ENCODE data around the gene TMPRSS4.

Gene TMPRSS4

DNA sequence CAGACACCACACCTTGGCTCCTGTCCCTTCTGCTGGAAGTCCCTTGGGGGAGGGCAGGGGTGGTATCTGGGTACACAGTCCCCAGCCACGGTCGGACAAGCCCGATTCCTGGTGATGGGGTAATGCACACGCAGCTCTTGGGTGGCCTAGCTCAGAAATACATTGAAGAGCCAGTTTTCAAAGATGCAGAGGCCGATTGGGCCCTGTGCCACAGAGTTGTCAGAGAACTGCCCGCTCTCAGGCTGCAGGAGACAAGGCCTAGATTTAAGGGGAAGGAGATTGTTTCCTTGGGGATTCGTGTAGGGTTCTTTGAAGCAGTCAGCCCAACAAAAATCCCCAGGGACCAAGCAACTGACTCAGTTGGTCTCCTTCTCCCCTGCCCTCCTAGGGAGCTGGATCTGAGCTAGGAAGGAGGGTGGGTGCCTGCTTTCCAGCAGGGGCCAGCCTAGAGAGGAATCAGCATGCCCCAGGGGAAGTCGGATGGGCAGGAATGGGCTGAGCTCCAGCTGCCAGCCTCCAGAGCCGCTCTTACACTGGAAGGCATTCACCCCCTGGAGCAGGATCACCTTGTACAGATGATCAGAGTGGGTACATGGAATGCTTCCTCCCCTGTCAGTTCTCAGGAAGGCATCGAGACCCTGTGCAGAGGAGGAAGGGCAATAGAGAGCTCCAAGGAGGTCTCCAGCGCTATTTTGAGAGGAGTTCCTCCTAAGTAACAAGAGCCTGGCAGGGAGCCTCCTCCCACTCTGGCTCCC, 79.1 kb downstream of the TMPRSS4 start:
- TF ChIP-seq, protein P1, sequence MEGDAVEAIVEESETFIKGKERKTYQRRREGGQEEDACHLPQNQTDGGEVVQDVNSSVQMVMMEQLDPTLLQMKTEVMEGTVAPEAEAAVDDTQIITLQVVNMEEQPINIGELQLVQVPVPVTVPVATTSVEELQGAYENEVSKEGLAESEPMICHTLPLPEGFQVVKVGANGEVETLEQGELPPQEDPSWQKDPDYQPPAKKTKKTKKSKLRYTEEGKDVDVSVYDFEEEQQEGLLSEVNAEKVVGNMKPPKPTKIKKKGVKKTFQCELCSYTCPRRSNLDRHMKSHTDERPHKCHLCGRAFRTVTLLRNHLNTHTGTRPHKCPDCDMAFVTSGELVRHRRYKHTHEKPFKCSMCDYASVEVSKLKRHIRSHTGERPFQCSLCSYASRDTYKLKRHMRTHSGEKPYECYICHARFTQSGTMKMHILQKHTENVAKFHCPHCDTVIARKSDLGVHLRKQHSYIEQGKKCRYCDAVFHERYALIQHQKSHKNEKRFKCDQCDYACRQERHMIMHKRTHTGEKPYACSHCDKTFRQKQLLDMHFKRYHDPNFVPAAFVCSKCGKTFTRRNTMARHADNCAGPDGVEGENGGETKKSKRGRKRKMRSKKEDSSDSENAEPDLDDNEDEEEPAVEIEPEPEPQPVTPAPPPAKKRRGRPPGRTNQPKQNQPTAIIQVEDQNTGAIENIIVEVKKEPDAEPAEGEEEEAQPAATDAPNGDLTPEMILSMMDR (IDR thresholded peaks at IDR 0.05; ENCODE audit: insufficient read depth, low read length, missing control alignments) = no peak
- CTCF ChIA-PET = interaction anchor here (1.1 to 2.9 kb wide), 4 partner anchors 15 to 332 kb away, joined by 3 to 31 read pairs (median 4); no protein-coding TSS in a partner anchor
- no peak overlapping the region for H3K4me3 ChIP-seq (ENCODE audit: low read depth, low read length)
- no peak for DNase-seq (ENCODE audit: low read depth, low spot score)
- POLR2A ChIA-PET = no interaction called here

- H3K4me3 ChIP-seq (ENCODE audit: low read depth, low read length) = no peak overlapping the region
- CTCF ChIA-PET = interaction anchor here (1.2 to 2.9 kb wide), 3 partner anchors 14 to 197 kb away, joined by 3 to 31 read pairs (median 3); no protein-coding TSS in a partner anchor
- TF ChIP-seq, protein P1 (IDR thresholded peaks at IDR 0.05; ENCODE audit: insufficient read depth, low read length, missing control alignments) = no peak
- POLR2A ChIA-PET = no interaction called here
- DNase-seq (ENCODE audit: low read depth, low spot score) = no peak
Measured at GRCh38 chr11:118156531-118157185, 79.8 kb downstream of the TMPRSS4 start.

- no peak overlapping the region for H3K4me3 ChIP-seq (ENCODE audit: low read depth, low read length)
- TF ChIP-seq, protein P1 (IDR thresholded peaks at IDR 0.05; ENCODE audit: insufficient read depth, low read length, missing control alignments) = no peak
- no peak for DNase-seq (ENCODE audit: low read depth, low spot score)
- ChIA-PET POLR2A (no interaction called here), CTCF (interaction anchor here (1.2 to 2.9 kb wide), 3 partner anchors 14 to 196 kb away, joined by 3 to 31 read pairs (median 3); no protein-coding TSS in a partner anchor)
Measured at GRCh38 chr11:118157186-118157895, 80.5 kb downstream of the TMPRSS4 start.

DNA sequence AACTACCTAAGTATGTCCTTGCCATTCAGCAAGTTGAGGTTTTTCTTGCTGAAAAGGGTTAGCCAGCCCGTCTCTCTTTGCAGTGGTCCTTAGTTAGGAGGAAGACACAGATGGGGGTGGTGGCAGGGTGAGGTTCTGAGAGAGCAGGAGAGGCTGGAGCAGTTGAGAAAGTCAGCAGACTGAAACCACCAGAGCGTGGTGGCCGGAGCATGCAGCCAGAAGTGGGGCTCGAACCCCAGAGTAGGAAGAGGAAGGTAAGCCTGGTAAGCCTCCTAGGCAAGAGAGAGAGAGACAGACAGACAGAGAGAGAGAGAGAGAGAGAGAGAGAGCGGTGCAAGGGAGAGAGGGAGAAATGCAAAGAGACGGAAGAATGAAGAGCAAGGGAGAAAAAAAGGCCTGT, 84.9 kb downstream of the TMPRSS4 start:
- ChIA-PET POLR2A (no interaction called here), CTCF (no interaction called here)
- TF ChIP-seq, protein P1 (IDR thresholded peaks at IDR 0.05; ENCODE audit: insufficient read depth, low read length, missing control alignments) = no peak
- H3K4me3 ChIP-seq (ENCODE audit: low read depth, low read length) = no peak overlapping the region
- no peak for DNase-seq (ENCODE audit: low read depth, low spot score)

- CTCF ChIA-PET = interaction anchor here (0.9 to 1.4 kb wide), 2 partner anchors 9 to 11 kb away, joined by 3 to 7 read pairs; no protein-coding TSS in a partner anchor
- TF ChIP-seq, protein P1 (IDR thresholded peaks at IDR 0.05; ENCODE audit: insufficient read depth, low read length, missing control alignments) = no peak
- DNase-seq (ENCODE audit: low read depth, low spot score) = no peak
- no peak overlapping the region for H3K4me3 ChIP-seq (ENCODE audit: low read depth, low read length)
- POLR2A ChIA-PET = no interaction called here
Measured at GRCh38 chr11:118162846-118163245, 86.0 kb downstream of the TMPRSS4 start.

Data from AG04449 (cell line).